ENCODE results near the gene ROBO2. TPM values are rescaled to one million over a fixed set of nuclear protein-coding genes. Genes with fewer than 3 reads are reported as not detected.

The ROBO2 gene
- total and polyA plus RNA-seq, 2 experiments from 2014 or later, result 1.2 to 14.3 TPM

GRCh38 chr3:77620009-77620408 lies 580.1 kb downstream of the ROBO2 start:
- TF ChIP-seq EZH2 (IDR thresholded peaks at IDR 0.05; ENCODE audit: borderline replicate concordance), result no peak

GRCh38 chr3:77623500-77623899 lies 583.6 kb downstream of the ROBO2 start:
- H3K9me2 ChIP-seq (replicated peaks; ENCODE audit: insufficient read depth), result no peaks in the 10 kb centered on the region
- no peaks in the 10 kb centered on the region for H4K20me1 ChIP-seq (ENCODE audit: insufficient read depth, poor library complexity, severe bottlenecking)
- H2AFZ ChIP-seq, result no peak overlapping the region
- no peak for DNase-seq (ENCODE audit: low spot score)
- no peaks in the 10 kb centered on the region for H3K27me3 ChIP-seq
- H3K36me3 ChIP-seq (replicated peaks; ENCODE audit: insufficient read depth, low read depth), result no peaks in the 10 kb centered on the region
- H3K4me3 ChIP-seq, result no peak overlapping the region
- TF ChIP-seq CTCF (IDR thresholded peaks at IDR 0.05; ENCODE audit: poor library complexity) (no peak), EZH2phosphoT487 (IDR thresholded peaks at IDR 0.05; ENCODE audit: low read depth, severe bottlenecking, unreplicated experiment) (no peak), EZH2 (IDR thresholded peaks at IDR 0.05; ENCODE audit: borderline replicate concordance) (no peak)
- H3K9me3 ChIP-seq (ENCODE audit: low read depth), result no peaks in the 10 kb centered on the region
- 91% methylated on average over 2 of the region's 2 CpGs for WGBS (ENCODE audit: low lambda C conversion rate, missing lambda C conversion rate)
- H3K4me2 ChIP-seq, result no peak overlapping the region
- H3K27ac ChIP-seq, result no peak overlapping the region
- H3K4me1 ChIP-seq (ENCODE audit: insufficient read depth), result no peaks in the 10 kb centered on the region
- H3K79me2 ChIP-seq, result no peaks in the 10 kb centered on the region

More at GRCh38 chr3:77620009-77620408, 580.1 kb downstream of the ROBO2 start:
- no peak for DNase-seq (ENCODE audit: low spot score)
- no peak overlapping the region for H3K4me3 ChIP-seq
- H3K27ac ChIP-seq, result no peak overlapping the region
- H3K9me2 ChIP-seq (replicated peaks; ENCODE audit: insufficient read depth), result no peaks in the 10 kb centered on the region
- no peaks in the 10 kb centered on the region for H3K27me3 ChIP-seq
- no peak overlapping the region for H3K4me2 ChIP-seq
- no peaks in the 10 kb centered on the region for H3K36me3 ChIP-seq (replicated peaks; ENCODE audit: insufficient read depth, low read depth)
- H4K20me1 ChIP-seq (ENCODE audit: insufficient read depth, poor library complexity, severe bottlenecking), result no peaks in the 10 kb centered on the region
- H2AFZ ChIP-seq, result no peak overlapping the region
- H3K4me1 ChIP-seq (ENCODE audit: insufficient read depth), result no peaks in the 10 kb centered on the region
- no peaks in the 10 kb centered on the region for H3K79me2 ChIP-seq
- WGBS (ENCODE audit: low lambda C conversion rate, missing lambda C conversion rate), result 95% methylated on average over 1 of the region's 1 CpG
- H3K9me3 ChIP-seq (ENCODE audit: low read depth), result no peaks in the 10 kb centered on the region

- no peak overlapping the region for H3K4me3 ChIP-seq
- no peaks in the 10 kb centered on the region for H4K20me1 ChIP-seq (ENCODE audit: insufficient read depth, poor library complexity, severe bottlenecking)
- no peaks in the 10 kb centered on the region for H3K9me3 ChIP-seq (ENCODE audit: low read depth)
- no peak overlapping the region for H2AFZ ChIP-seq
- no peak overlapping the region for H3K4me2 ChIP-seq
- no peak overlapping the region for H3K27ac ChIP-seq
- no peaks in the 10 kb centered on the region for H3K79me2 ChIP-seq
- TF ChIP-seq CTCF (IDR thresholded peaks at IDR 0.05; ENCODE audit: poor library complexity) (no peak), EZH2 (IDR thresholded peaks at IDR 0.05; ENCODE audit: borderline replicate concordance) (no peak), EZH2phosphoT487 (IDR thresholded peaks at IDR 0.05; ENCODE audit: low read depth, severe bottlenecking, unreplicated experiment) (no peak)
- no peaks in the 10 kb centered on the region for H3K9me2 ChIP-seq (replicated peaks; ENCODE audit: insufficient read depth)
- H3K4me1 ChIP-seq (ENCODE audit: insufficient read depth), result no peaks in the 10 kb centered on the region
- DNase-seq (ENCODE audit: low spot score), result no peak
- WGBS (ENCODE audit: low lambda C conversion rate, missing lambda C conversion rate), result 100% methylated on average over 1 of the region's 1 CpG
- no peaks in the 10 kb centered on the region for H3K36me3 ChIP-seq (replicated peaks; ENCODE audit: insufficient read depth, low read depth)
- no peaks in the 10 kb centered on the region for H3K27me3 ChIP-seq
These were observed 586.3 kb downstream of the ROBO2 start for GRCh38 chr3:77626157-77626556.

- no peak for DNase-seq (ENCODE audit: low spot score)
- Histone ChIP-seq H3K27me3 (no peaks in the 10 kb centered on the region), H2AFZ (no peak overlapping the region), H3K4me3 (no peak overlapping the region), H3K9me3 (ENCODE audit: low read depth) (no peaks in the 10 kb centered on the region), H3K36me3 (replicated peaks; ENCODE audit: insufficient read depth, low read depth) (no peaks in the 10 kb centered on the region), H4K20me1 (ENCODE audit: insufficient read depth, poor library complexity, severe bottlenecking) (no peaks in the 10 kb centered on the region), H3K4me1 (ENCODE audit: insufficient read depth) (no peaks in the 10 kb centered on the region), H3K79me2 (no peaks in the 10 kb centered on the region), H3K4me2 (no peak overlapping the region), H3K27ac (no peak overlapping the region), H3K9me2 (replicated peaks; ENCODE audit: insufficient read depth) (no peaks in the 10 kb centered on the region)
- WGBS (ENCODE audit: low lambda C conversion rate, missing lambda C conversion rate), result 57% methylated on average over 2 of the region's 2 CpGs
- TF ChIP-seq CTCF (IDR thresholded peaks at IDR 0.05; ENCODE audit: poor library complexity) (no peak), EZH2phosphoT487 (IDR thresholded peaks at IDR 0.05; ENCODE audit: low read depth, severe bottlenecking, unreplicated experiment) (no peak), EZH2 (IDR thresholded peaks at IDR 0.05; ENCODE audit: borderline replicate concordance) (no peak)
These were observed 608.3 kb downstream of the ROBO2 start for GRCh38 chr3:77648214-77648613.

Data from hepatocyte (in vitro differentiated cells).